ENCODE measurements around the gene BTBD1.

Gene BTBD1

GRCh38 chr15:83066734-83067637 lies at the start of gene BTBD1:
TSS of gene BTBD1 (minus strand) at chr15:83067252. CDS start at chr15:83067151, 101 bp downstream.
- H4K20me1 ChIP-seq (ENCODE audit: insufficient read depth, low read length): peaks cover 28% of the 10 kb centered on the region
- H3K36me3 ChIP-seq (ENCODE audit: insufficient read depth, low read length): peaks cover 18% of the 10 kb centered on the region
- peak within 1 kb of the TSS; percentile 96 for H2AFZ ChIP-seq (ENCODE audit: low read depth, low read length)
- H3K4me1 ChIP-seq (ENCODE audit: insufficient read depth, low read length): peaks cover 52% of the 10 kb centered on the region
- peak; percentile 90 for ATAC-seq (ENCODE audit: insufficient read depth, low read depth)
- peaks cover 51% of the 10 kb centered on the region for H3K79me2 ChIP-seq (ENCODE audit: insufficient read depth, low read length)
- TF ChIP-seq CTCF (IDR thresholded peaks at IDR 0.05; ENCODE audit: borderline replicate concordance, extremely low read depth, low read length, poor library complexity, severe bottlenecking) (no peak), EZH2 (IDR thresholded peaks at IDR 0.05; ENCODE audit: borderline replicate concordance, low read depth, low read length, severe bottlenecking) (no peak)
- H3K4me2 ChIP-seq (ENCODE audit: insufficient read depth, low read length): peak within 1 kb of the TSS; percentile 75
- no peaks in the 10 kb centered on the region for H3K27me3 ChIP-seq (ENCODE audit: insufficient read depth, low read length, poor library complexity)
- H3K9me3 ChIP-seq (ENCODE audit: insufficient read depth, low read length, severe bottlenecking): no peaks in the 10 kb centered on the region
- peak within 1 kb of the TSS; percentile 92 for H3K9ac ChIP-seq (ENCODE audit: low read depth, low read length)
- peak; percentile 85 for DNase-seq
- peak within 1 kb of the TSS; percentile 73 to 98 for H3K4me3 ChIP-seq (ENCODE audit: low read depth in 1 of 2, low read length in 2 of 2)
- H3K27ac ChIP-seq (ENCODE audit: low read length): peak within 1 kb of the TSS; percentile 85

GRCh38 chr15:83115831-83116565 lies 48.9 kb upstream of the BTBD1 start:
- TF ChIP-seq CTCF (IDR thresholded peaks at IDR 0.05; ENCODE audit: borderline replicate concordance, extremely low read depth, low read length, poor library complexity, severe bottlenecking) (no peak), EZH2 (IDR thresholded peaks at IDR 0.05; ENCODE audit: borderline replicate concordance, low read depth, low read length, severe bottlenecking) (no peak)
- Histone ChIP-seq H3K27ac (ENCODE audit: low read length) (no peak overlapping the region), H3K27me3 (ENCODE audit: insufficient read depth, low read length, poor library complexity) (no peaks in the 10 kb centered on the region), H3K36me3 (ENCODE audit: insufficient read depth, low read length) (0 out of 2 replicates have a peak, but pooled peaks cover 3% of the 10 kb centered on the region), H2AFZ (ENCODE audit: low read depth, low read length) (no peak overlapping the region), H4K20me1 (ENCODE audit: insufficient read depth, low read length) (no peaks in the 10 kb centered on the region), H3K4me2 (ENCODE audit: insufficient read depth, low read length) (no peak overlapping the region), H3K9me3 (ENCODE audit: insufficient read depth, low read length, severe bottlenecking) (no peaks in the 10 kb centered on the region), H3K9ac (ENCODE audit: low read depth, low read length) (no peak overlapping the region), H3K79me2 (ENCODE audit: insufficient read depth, low read length) (no peaks in the 10 kb centered on the region), H3K4me1 (ENCODE audit: insufficient read depth, low read length) (no peaks in the 10 kb centered on the region), H3K4me3 (ENCODE audit: low read depth in 1 of 2, low read length in 2 of 2) (no peak overlapping the region)
- ATAC-seq (ENCODE audit: insufficient read depth, low read depth): no peak
- no peak for DNase-seq

- no peaks in the 10 kb centered on the region for H3K79me2 ChIP-seq (ENCODE audit: insufficient read depth, low read length)
- H3K4me3 ChIP-seq (ENCODE audit: low read depth in 1 of 2, low read length in 2 of 2): no peak overlapping the region
- no peaks in the 10 kb centered on the region for H3K9me3 ChIP-seq (ENCODE audit: insufficient read depth, low read length, severe bottlenecking)
- no peak overlapping the region for H3K4me2 ChIP-seq (ENCODE audit: insufficient read depth, low read length)
- TF ChIP-seq EZH2 (IDR thresholded peaks at IDR 0.05; ENCODE audit: borderline replicate concordance, low read depth, low read length, severe bottlenecking): no peak
- no peak for TF ChIP-seq CTCF (IDR thresholded peaks at IDR 0.05; ENCODE audit: borderline replicate concordance, extremely low read depth, low read length, poor library complexity, severe bottlenecking)
- no peak overlapping the region for H3K9ac ChIP-seq (ENCODE audit: low read depth, low read length)
- no peaks in the 10 kb centered on the region for H3K27me3 ChIP-seq (ENCODE audit: insufficient read depth, low read length, poor library complexity)
- DNase-seq: no peak
- 0 out of 2 replicates have a peak, but pooled peaks cover 3% of the 10 kb centered on the region for H3K36me3 ChIP-seq (ENCODE audit: insufficient read depth, low read length)
- no peak overlapping the region for H2AFZ ChIP-seq (ENCODE audit: low read depth, low read length)
- no peak for ATAC-seq (ENCODE audit: insufficient read depth, low read depth)
- H4K20me1 ChIP-seq (ENCODE audit: insufficient read depth, low read length): no peaks in the 10 kb centered on the region
- H3K27ac ChIP-seq (ENCODE audit: low read length): no peak overlapping the region
- no peaks in the 10 kb centered on the region for H3K4me1 ChIP-seq (ENCODE audit: insufficient read depth, low read length)
Measured at GRCh38 chr15:83115410-83115809, 48.4 kb upstream of the BTBD1 start.
